Measurements from ENCODE around the gene DHRS4L2.
"Not testable (repeated sequence)": the region's sequence is repeated elsewhere in the genome, so short reads cannot be mapped to it uniquely, and the experiment has no call there.

Gene DHRS4L2

GRCh38 chr14:23988607-23989363 is at the start of gene DHRS4L2:
Gene DHRS4L2 (plus strand): TSS chr14:23988929. CDS start chr14:23988948, 19 bp downstream.
- peak; percentile 91 for DNase-seq

DNA sequence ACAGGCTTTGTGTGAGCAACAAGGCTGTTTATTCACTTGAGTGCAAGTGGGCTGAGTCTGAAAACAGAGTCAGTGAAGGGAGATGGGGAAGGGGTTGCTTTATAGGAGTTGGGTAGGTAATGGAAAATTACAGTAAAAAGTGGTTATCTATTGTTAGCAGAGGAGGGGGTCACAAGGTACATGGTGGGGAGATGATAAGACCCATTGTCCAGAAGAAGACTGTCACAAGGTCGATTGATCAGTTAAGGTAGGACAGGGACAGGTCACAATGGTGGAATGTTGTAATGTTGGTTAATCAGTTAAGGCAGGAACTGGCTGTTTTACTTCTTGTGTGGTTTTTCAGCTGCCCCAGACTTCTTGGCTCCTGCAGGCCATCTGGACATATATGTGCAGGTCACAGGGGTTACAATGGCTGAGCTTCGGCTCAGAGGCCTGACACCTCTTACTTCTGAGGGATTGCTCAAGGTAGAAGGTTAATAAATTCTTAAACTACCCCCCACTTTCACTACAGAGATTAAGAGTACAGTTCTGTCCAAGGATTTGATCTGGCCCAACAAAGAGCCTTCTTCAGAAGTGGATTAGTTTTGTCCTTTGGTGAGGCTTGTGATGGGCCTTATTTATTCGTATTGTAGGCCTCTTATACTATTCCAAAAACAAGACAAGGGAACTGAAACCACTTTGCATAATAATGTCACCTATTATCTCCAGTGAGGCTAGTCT is 49.0 kb upstream of the DHRS4L2 start:
- no peak for DNase-seq

- no peak for DNase-seq
Observed at GRCh38 chr14:23941230-23941629, 47.5 kb upstream of the DHRS4L2 start.

- no peak for DNase-seq
Observed at GRCh38 chr14:23941669-23942068, 47.1 kb upstream of the DHRS4L2 start.

DNA sequence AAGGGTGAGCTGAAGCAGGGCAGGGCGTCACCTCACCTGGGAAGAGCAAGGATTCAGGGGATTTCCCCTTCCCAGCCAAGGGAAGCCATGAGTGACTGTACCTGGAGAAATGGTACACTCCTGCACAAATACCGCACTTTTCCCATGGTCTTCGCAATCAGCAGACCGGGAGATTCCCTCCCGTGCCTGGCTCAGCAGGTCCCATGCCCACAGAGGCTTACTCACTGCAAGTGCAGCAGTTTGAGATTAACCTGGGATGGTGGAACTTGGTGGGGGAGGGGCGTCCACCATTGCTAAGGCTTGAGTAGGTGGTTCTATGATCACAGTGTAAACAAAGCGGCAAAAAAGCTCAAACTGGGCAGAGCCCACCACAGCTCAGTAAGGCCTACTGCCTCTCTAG is 46.1 kb upstream of the DHRS4L2 start:
- DNase-seq = no peak

- not testable (repeated sequence) for DNase-seq
Observed at GRCh38 chr14:23949069-23949468, 39.7 kb upstream of the DHRS4L2 start.

DNA sequence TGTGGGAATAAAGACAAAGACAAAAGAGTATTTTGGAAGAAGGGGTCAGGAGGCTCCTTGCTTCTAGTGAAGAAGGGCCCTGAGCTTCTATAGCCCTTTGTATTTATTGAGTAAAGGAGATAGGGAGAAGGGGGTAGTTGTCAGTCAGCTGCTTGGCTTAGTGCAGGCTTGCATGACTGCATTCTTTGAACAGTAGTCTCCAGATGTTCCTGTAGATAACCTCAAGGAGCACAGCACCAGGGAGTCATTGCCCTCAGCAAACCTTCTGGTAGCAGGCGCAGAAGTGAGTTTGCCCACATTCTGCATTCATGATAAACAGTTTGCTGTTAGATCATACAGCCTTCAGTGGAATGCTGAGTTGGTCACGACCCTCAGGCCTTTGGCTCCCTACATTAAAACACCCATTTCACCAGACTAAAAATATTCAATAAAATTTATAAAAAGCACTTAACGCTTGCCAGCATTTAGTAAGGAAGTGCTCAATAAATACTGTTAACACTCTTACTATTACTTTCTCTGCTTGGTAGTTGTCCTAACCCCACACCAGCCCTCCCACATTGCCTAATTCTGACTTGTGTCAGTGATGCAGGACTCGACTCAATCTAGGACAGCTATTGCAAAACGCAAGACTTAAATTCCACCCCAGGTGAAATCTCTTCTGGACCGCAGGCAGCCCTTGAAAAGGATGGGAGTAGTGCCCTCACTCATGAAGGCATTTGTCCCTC is 38.2 kb upstream of the DHRS4L2 start:
- no peak for DNase-seq

DNA sequence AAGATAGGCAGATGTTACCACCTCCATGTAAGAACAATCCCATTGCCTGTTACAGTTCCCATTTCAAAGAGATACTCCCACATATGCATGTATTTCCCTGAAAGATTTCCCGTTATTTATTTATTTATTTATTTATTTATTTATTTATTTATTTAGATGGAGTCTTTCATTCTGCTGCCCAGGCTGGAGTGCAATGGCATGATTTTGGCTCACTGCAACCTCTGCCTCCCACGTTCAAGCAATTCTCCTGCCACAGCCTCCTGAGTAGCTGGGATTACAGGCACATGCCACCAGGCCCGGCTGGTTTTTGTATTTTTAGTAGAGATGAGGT is 37.6 kb upstream of the DHRS4L2 start:
- not testable (repeated sequence) for DNase-seq

GRCh38 chr14:23951590-23952201 is 37.0 kb upstream of the DHRS4L2 start:
- peak; percentile 54 for DNase-seq

- DNase-seq = not testable (repeated sequence)
Observed at GRCh38 chr14:23953116-23953463, 35.6 kb upstream of the DHRS4L2 start.

DNA sequence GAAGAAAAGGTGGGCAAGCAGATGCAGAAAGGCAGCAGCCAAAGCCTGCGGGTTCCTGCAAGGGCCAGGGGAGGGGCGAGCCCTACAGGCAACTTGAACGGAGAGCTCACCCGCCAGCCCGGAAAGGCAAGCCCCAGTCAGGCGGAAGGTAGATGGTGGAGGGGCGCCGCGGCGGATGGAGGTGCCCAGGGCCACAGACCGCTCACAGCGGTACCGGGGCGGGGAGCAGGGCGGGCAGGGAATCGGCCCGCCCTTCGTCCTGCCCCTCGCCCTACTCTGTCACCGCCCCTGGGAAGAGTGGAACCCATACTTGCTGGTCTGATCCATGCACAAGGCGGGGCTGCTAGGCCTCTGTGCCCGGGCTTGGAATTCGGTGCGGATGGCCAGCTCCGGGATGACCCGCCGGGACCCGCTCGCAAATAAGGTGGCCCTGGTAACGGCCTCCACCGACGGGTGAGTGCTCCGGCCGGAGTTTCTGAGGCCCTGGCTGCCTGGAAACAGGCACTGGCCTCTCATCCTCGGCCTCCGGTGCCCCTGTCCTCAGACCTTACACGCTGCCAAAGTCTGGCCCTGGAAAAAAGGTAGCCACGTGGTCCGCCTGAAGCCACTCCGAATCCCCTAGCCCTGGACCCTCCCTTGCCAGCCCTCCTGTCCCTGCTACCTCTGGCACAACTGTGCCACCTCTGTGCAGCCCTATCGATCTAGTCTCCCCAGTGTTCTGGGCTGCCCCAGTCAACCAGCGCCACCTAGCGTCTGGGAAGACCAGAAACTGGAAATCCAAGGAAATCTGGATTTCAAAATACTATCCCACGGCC is 35.1 kb upstream of the DHRS4L2 start, which contains the start of gene DHRS4:
Gene DHRS4, plus strand, starts transcription at position 307 of the 815 bp plus-strand sequence. Its CDS starts 19 bp downstream, at position 326.
- DNase-seq = peak; percentile 95

DNA sequence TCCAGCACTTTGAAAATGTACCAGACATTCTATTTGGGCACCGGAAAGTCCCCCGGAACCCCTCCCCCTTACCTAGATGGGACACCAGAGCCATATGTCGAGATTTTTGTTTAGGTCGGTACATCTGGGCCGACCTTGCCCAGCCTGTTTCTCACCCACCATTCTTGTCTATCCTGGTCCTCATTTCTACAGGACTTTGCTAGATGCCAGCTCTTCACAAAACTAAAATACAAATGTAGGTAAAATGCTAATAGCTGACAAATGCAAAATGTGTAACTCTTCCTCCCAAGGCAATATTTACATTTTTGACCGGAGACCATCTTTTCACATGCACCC is 34.5 kb upstream of the DHRS4L2 start:
- not testable (repeated sequence) for DNase-seq

GRCh38 chr14:23954965-23955364 is 33.8 kb upstream of the DHRS4L2 start:
- DNase-seq = not testable (repeated sequence)

- not testable (repeated sequence) for DNase-seq
Observed at GRCh38 chr14:23955811-23956210, 32.9 kb upstream of the DHRS4L2 start.

- not testable (repeated sequence) for DNase-seq
Observed at GRCh38 chr14:23957913-23958569, 30.7 kb upstream of the DHRS4L2 start.

DNA sequence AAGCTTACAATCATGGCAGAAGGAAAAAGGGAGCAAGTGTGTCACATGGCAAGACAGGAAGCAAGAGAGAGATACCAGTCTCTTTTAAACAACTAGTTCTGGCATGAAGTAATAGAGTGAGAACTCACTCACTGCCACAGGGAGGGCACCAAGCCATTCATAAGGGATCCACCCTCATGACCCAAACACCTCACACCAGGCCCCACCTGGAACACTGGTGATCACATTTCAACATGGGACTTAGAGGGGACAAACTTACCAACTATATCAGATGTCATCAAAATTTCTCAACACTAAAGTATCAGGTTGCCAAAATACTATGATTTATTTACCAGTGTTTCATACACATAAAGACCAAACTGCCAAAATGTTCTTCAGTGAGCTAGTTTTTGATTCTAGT is 27.8 kb upstream of the DHRS4L2 start:
- not testable (repeated sequence) for DNase-seq

GRCh38 chr14:23961704-23962103 is 27.0 kb upstream of the DHRS4L2 start:
- DNase-seq = not testable (repeated sequence)

DNA sequence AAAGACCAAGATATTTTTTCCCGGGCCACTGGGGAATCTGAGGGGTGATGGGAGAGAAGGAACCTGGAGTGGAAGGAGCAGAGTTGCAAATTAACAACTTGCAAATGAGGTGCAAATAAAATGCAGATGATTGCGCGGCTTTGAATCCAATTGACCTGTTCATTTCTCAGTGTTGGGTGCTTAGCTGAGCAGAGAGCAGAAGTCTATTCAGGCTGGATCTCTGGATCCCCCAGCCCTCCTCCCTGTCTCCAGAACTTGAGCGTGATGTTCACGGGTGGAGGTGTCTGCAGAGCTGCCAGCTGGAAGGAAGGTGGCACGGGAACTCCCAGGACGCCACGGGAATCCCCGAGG is 19.6 kb upstream of the DHRS4L2 start:
- not testable (repeated sequence) for DNase-seq

DNA sequence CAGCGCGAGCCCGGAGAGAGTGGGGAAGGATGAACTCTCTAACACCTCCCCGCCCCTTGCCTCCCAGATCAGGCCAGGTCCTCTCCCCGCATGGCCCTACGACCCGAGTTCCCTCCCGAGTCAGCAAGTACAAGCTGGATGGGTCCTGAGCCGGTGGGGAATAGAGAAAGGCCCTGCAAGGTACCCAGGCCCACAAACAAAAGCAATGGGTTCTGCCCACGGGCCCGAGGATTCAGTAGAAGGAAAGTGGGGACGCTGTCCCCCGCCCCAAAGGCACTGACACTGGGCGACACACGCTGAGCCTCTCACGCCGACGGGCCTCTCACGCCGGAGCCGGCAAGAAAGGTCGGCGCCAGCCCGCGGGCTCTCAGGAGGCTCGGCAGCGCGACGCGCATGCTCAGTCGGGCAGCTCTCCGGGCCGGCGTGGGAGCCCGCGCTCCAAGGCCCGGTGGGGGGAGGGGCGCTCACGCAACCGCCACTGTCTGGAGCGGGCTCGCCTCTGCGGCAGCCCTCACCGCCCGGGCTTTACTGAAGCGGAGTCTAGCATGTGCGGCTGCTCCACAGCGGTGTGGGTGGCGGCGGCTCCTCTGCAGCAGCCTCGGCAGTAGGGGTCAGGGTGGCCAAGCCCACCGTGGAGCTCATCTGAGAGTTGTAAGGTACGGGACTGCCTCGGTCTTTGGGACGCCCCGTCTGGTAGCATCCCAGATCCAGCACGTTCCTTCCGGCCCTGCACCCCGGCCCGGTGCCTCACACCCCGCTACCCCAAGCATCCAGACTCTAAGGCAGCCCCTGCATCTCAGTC is 19.0 kb upstream of the DHRS4L2 start:
- peak; percentile 83 for DNase-seq

DNA sequence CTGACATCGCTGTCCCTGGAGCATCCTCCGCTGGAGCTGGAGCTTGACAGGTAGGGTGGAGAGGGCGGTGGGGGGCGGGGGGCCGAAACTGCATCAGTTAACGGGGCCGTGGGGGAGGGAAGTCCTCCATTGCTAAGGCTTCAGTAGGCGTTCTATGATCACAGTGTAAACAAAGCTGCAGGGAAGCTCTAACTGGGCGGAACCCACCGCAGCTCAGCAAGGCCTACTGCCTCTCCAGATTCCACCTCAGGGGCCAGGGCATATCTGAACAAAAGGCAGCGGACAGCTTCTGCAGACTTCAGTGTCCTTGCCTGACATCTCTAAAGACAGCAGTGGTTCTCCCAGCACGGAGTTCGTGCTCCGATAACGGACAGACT is 18.5 kb upstream of the DHRS4L2 start:
- not testable (repeated sequence) for DNase-seq

DNA sequence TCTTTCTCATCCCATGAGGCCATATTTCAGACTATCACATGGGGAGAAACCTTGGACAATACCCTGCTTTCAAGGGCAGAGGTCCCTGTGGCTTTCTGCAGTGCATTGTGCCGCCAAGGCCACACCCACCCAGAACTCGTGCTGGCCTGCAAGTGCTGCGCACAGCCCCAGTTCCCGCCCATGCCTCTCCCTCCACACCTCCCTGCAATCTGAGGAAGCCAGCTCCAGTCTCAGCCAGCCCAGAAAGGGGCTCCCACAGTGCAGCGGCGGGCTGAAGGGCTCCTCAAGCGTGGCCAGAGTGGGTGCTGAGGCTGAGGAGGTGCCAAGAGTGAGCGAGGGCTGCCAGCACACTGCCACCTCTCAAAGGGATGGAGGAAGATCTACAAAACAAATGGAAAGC is 15.6 kb upstream of the DHRS4L2 start:
- DNase-seq = not testable (repeated sequence)
